Fibroblast of peridontal ligament (primary cell): ENCODE results near the gene KRTAP9-6.
"Not testable (repeated sequence)": the region's sequence is repeated elsewhere in the genome, so short reads cannot be mapped to it uniquely, and the experiment has no call there.

Experiments
- DNase-seq: peaks from one replicate; pipeline ENCODE4 v3.0.0-alpha.2; 2010; ENCODE audit errors: extremely low read depth

KRTAP9-6 gene

GRCh38 chr17:41265078-41265477 lies at the start of gene KRTAP9-6:
Gene KRTAP9-6, plus strand, starts transcription at chr17:41265378. Its CDS starts 0 bp downstream, at chr17:41265378.
- DNase-seq = no peak

GRCh38 chr17:41215681-41216080 lies 49.5 kb upstream of the KRTAP9-6 start:
- DNase-seq = no peak

- DNase-seq = peak; percentile 58
These were observed 41.4 kb upstream of the KRTAP9-6 start for GRCh38 chr17:41223821-41224220.

- DNase-seq = no peak
These were observed 39.1 kb upstream of the KRTAP9-6 start for GRCh38 chr17:41226051-41226450.

GRCh38 chr17:41226598-41227095 lies 38.5 kb upstream of the KRTAP9-6 start, which contains the start of gene KRTAP9-2:
Gene KRTAP9-2, plus strand, starts transcription at chr17:41226648. Its CDS starts 7 bp downstream, at chr17:41226655.
- DNase-seq = not testable (repeated sequence)

GRCh38 chr17:41230094-41230493 lies 35.1 kb upstream of the KRTAP9-6 start:
- no peak for DNase-seq

GRCh38 chr17:41231731-41232130 lies 33.4 kb upstream of the KRTAP9-6 start:
- no peak for DNase-seq

- DNase-seq = not testable (repeated sequence)
These were observed 32.6 kb upstream of the KRTAP9-6 start, which contains the start of gene KRTAP9-3 for GRCh38 chr17:41232399-41233105. Gene KRTAP9-3, plus strand, starts transcription at chr17:41232449. Its CDS starts 53 bp downstream, at chr17:41232502.

GRCh38 chr17:41237116-41237515 lies 28.1 kb upstream of the KRTAP9-6 start:
- DNase-seq = not testable (repeated sequence)

- not testable (repeated sequence) for DNase-seq
These were observed 27.2 kb upstream of the KRTAP9-6 start, which contains the start of gene KRTAP9-8 for GRCh38 chr17:41237949-41238437. Gene KRTAP9-8, plus strand, starts transcription at chr17:41237999. Its CDS starts 53 bp downstream, at chr17:41238052.

- DNase-seq = not testable (repeated sequence)
These were observed 18.0 kb upstream of the KRTAP9-6 start for GRCh38 chr17:41246995-41247787.

- not testable (repeated sequence) for DNase-seq
These were observed 15.4 kb upstream of the KRTAP9-6 start, which contains the start of gene KRTAP9-4 for GRCh38 chr17:41249637-41250240. Gene KRTAP9-4, plus strand, starts transcription at chr17:41249687. Its CDS starts 34 bp downstream, at chr17:41249721.

- DNase-seq = peak; percentile 58
These were observed 13.9 kb upstream of the KRTAP9-6 start for GRCh38 chr17:41251261-41251660.

- peak; percentile 30 for DNase-seq
These were observed 10.3 kb upstream of the KRTAP9-6 start for GRCh38 chr17:41254861-41255260.

GRCh38 chr17:41255381-41256290 lies 9.5 kb upstream of the KRTAP9-6 start, which contains the start of gene KRTAP9-9:
Gene KRTAP9-9, plus strand, starts transcription at chr17:41255384.
- DNase-seq = peak; percentile 49

GRCh38 chr17:41256291-41256685 lies 8.9 kb upstream of the KRTAP9-6 start:
- peak; percentile 31 for DNase-seq

- DNase-seq = peak; percentile 73
These were observed 6.8 kb upstream of the KRTAP9-6 start for GRCh38 chr17:41258406-41258805.

GRCh38 chr17:41263212-41263611 lies 2.0 kb upstream of the KRTAP9-6 start:
- DNase-seq = no peak

- DNase-seq = no peak
These were observed 579 bp upstream of the KRTAP9-6 start for GRCh38 chr17:41264599-41264998.

GRCh38 chr17:41267711-41268110 lies 2.5 kb downstream of the KRTAP9-6 start:
- no peak for DNase-seq
